Fibroblast of pulmonary artery (primary cell): ENCODE measurements around the gene FNBP1L.
A peak's percentile ranks its signal among the peaks of the same experiment; 100 is the strongest.
"Not testable (repeated sequence)": the region's sequence is repeated elsewhere in the genome, so short reads cannot be mapped to it uniquely, and the experiment has no call there.

Source experiments
- DNase-seq: peaks from one replicate; pipeline ENCODE4 v3.0.0-alpha.2; 2010; ENCODE audit warnings: low read depth
- H3K4me3 ChIP-seq: replicated peaks from 2 replicates; pipeline ENCODE4 v1.5.1; 2011; ENCODE audit warnings: low read depth, mild to moderate bottlenecking, control low read depth, low read length, moderate library complexity
- CTCF ChIP-seq: IDR thresholded peaks from 2 replicates; pipeline ENCODE4 v1.5.1; 2011; ENCODE audit warnings: mild to moderate bottlenecking, control low read depth, low read length, inconsistent platforms; ENCODE audit errors: missing control alignments

The FNBP1L gene

GRCh38 chr1:93587354-93587753 lies 139.4 kb downstream of the FNBP1L start:
- no peak for DNase-seq
- no peak for TF ChIP-seq CTCF
- H3K4me3 ChIP-seq: no peak overlapping the region

GRCh38 chr1:93588206-93588605 lies 140.3 kb downstream of the FNBP1L start:
- no peak for TF ChIP-seq CTCF
- peak; percentile 70 for DNase-seq
- H3K4me3 ChIP-seq: no peak overlapping the region

GRCh38 chr1:93588955-93589354 lies 141.0 kb downstream of the FNBP1L start:
- no peak for TF ChIP-seq CTCF
- no peak overlapping the region for H3K4me3 ChIP-seq
- no peak for DNase-seq

GRCh38 chr1:93591291-93591675 lies 143.4 kb downstream of the FNBP1L start:
- not testable (repeated sequence) for H3K4me3 ChIP-seq, DNase-seq

GRCh38 chr1:93591676-93592550 lies 144.0 kb downstream of the FNBP1L start:
- H3K4me3 ChIP-seq: no peak overlapping the region
- no peak for TF ChIP-seq CTCF
- DNase-seq: no peak

GRCh38 chr1:93592551-93592949 lies 144.6 kb downstream of the FNBP1L start:
- no peak for DNase-seq

More at GRCh38 chr1:93592551-93592949, 144.6 kb downstream of the FNBP1L start:
- no peak for TF ChIP-seq CTCF
- H3K4me3 ChIP-seq: no peak overlapping the region
